Activated CD4-positive, CD25-positive, alpha-beta regulatory T cell (primary cell): ENCODE data around the gene ACOT2.

Experiments
- DNase-seq, 4 experiments: peaks; one replicate each; lab custom pipeline; 2025; lab: John Stamatoyannopoulos, UW

ACOT2 gene

DNA sequence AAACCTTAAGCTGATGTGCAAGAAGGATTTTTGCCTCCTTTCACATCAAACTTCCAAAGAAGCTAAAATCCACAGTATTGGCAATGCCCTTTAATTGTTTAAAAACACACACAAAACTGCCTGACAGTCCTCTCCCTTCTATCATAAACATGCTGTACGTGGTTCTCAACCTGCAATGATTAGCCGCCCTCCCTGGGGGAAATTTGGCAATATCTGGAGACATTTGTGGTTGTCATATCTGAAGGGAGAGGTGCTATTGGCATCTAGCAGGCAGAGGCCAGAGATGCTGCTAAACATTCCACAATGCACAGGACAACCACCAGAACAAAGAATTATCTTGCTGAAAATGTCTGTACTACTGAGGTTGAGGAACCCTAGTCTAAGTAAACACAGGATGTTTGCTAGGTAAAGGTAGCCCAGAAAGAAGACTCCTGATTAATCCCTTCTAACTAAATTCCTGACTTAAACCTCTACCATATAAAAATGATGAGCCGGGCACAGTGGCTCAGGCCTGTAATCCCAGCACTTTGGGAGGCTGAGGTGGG, 44.5 kb downstream of the ACOT2 start:
- no peak for DNase-seq

DNA sequence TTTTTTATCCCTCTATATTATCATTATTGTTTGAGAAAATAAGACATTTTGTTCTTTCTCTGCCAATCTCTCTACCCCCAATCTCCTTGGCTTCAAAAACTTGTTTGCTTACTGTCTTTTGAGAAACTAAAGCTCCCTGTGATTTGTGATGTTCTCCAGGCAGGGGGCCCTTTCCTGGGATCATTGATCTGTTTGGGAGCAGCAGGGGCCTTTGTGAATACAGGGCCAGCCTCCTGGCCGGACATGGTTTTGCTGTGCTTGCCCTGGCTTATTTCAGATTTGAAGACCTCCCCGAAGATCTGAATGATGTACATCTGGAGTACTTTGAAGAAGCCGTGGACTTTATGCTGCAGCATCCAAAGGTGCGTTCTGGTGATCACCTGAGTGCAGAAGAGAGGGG, 47.8 kb downstream of the ACOT2 start:
- no peak for DNase-seq

DNA sequence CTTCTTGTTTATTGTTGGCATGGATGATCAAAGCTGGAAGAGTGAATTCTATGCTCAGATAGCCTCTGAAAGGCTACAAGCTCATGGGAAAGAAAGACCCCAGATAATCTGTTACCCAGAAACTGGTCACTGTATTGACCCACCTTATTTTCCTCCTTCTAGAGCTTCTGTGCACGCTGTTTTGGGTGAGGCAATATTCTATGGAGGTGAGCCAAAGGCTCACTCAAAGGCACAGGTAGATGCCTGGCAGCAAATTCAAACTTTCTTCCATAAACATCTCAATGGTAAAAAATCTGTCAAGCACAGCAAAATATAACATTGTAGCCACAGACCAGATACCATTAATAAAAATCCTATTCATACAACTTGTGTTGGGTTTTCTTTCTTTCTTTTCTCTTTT, 50.5 kb downstream of the ACOT2 start:
- no peak for DNase-seq

DNA sequence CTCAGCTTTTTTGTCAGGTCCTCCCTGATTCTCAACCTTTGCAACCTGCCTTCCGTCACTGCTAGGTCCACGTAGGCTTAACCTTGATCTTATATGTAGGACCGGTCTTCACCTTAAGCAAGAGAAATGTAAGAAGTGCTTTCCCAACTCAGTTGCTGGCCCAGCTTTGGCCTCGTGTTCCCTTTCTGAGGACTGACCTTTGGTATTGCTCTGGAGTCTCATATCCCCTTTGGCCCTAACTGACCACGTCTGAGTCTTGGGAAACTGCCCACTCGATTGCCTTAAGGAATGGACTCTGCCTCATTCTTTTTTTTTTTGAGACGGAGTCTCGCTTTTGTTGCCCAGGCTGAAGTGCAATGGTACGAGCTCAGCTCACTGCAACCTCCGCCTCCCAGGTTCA, 51.3 kb downstream of the ACOT2 start:
- no peak for DNase-seq

DNA sequence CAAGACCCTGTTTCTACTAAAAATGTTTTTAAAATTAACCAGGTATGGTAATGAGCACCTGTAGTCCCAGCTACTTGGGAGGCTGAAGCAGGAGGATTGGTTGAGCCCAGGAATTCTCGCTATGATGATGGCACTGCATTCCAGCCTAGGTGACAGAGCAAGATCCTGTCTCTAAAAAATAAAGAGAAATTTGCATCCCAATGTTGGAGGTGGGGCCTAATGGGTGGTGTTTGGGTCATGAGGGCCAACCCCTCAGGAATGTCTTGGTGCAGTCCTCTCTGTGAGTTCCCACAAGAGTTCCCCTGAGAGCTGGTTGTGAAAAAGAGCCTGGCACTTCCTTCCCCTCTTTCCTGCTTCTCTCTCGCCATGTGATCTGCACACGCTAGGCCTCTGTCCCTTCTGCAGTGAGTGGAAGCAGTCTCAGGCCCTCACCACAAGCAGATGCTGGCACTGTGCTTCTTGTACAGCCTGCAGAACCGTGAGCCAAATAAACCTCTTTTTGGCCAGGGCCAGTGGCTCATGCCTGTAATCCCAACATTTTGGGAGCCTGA, 54.6 kb downstream of the ACOT2 start:
- no peak for DNase-seq
